Fibroblast of pulmonary artery (primary cell): ENCODE measurements around the gene CFAP45.

Source experiments
- DNase-seq: peaks from one replicate; pipeline ENCODE4 v3.0.0-alpha.2; 2010; ENCODE audit warnings: low read depth
- H3K4me3 ChIP-seq: replicated peaks from 2 replicates; pipeline ENCODE4 v1.5.1; 2011; ENCODE audit warnings: low read depth, mild to moderate bottlenecking, control low read depth, low read length, moderate library complexity
- CTCF ChIP-seq: IDR thresholded peaks from 2 replicates; pipeline ENCODE4 v1.5.1; 2011; ENCODE audit warnings: mild to moderate bottlenecking, control low read depth, low read length, inconsistent platforms; ENCODE audit errors: missing control alignments

Gene CFAP45

DNA sequence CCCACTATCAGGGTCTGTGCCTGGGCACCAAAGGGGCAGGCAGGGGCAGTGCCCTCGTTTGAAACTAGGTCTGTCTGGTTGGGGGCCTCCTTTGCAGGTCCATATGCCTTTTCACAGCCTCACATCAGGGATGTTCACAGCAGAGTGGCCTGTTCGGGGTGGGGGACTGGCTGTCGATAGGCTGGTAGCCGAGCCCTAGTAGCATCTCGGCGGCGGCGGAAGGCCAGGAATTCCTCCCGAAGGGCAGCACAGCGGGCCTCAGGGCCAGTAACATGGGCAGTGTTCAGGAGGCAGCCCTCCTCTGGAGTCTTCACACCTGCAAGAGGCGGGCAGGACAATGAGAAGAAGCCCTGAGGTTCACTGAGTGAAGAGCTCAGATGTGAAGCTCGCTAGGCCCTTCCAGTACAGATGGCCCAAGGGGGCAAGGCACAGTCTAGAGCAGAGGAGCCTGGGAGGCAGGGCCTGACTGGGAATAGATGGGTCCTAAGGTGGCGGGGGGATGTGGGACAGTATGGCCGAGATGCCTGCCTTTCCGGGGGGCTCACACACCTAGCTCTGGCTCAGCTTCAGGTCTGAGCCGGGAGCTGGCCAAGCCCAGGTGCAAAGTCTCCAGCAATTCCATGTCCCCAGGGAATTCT is 27.4 kb upstream of the CFAP45 start:
- no peak for DNase-seq
- TF ChIP-seq CTCF, result no peak
- no peak overlapping the region for H3K4me3 ChIP-seq

- peak overlapping the region; percentile 100 for H3K4me3 ChIP-seq
- DNase-seq, result no peak
- no peak for TF ChIP-seq CTCF
Measured at GRCh38 chr1:159925719-159926078, 25.7 kb upstream of the CFAP45 start.

DNA sequence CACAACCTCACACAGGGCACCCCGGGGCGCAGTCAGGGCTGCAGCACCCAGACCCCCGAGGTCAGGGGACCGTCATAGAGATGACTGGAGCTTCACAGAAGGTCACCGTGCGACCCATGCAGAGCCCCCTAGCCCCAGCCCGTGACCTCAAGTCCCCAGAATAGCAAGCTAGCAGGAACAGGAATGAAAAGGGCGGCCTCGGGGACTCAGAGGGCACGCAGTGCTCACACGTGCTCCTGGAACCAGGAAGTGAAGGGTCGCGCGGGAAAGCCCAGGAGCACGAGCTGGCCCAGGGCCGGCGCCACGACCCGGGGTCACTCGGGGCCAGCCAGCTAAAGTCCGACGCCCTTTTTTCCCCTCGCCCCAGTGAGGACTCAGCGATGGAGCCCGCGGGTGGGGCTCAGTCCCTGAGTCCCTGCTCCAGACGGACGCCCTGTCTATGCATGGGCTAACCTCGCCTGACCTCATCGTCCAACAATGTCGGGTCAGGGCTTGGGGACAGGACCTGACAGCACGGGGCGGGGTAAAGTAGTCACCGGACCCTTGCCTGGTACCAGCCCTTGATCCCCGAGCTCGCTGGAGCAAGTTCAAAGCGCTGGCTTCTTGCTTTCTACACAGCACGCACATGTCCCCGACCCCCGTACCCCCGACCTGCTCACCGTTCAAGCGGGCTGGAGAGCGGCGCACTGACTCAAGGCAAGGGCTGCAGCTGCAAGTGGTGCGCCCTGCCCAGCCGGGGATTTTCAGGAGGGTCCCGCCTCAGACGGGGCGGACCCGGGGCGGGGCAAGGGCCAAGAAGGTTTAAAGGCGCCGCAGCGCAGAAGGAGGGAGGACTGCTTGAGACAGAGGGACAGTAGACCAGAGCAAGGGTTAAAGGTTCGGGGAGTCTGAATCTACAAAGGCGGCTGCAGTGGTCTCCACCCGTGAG is 25.1 kb upstream of the CFAP45 start, which contains the start of gene TAGLN2:
TAGLN2 (minus strand) TSS at position 717 of the 928 bp plus-strand sequence. CDS start 4,998 bp downstream, outside the sequence.
- peak; percentile 92 for DNase-seq
- TF ChIP-seq CTCF, result no peak
- peak within 1 kb of the TSS; percentile 100 for H3K4me3 ChIP-seq

GRCh38 chr1:159924025-159924790 is 24.2 kb upstream of the CFAP45 start:
- peak; percentile 90 for DNase-seq
- peak overlapping the region; percentile 100 for H3K4me3 ChIP-seq
- TF ChIP-seq CTCF, result no peak

- peak overlapping the region; percentile 100 for H3K4me3 ChIP-seq
- peak; percentile 93 for DNase-seq
Measured at GRCh38 chr1:159923203-159924024, 23.4 kb upstream of the CFAP45 start.

More at GRCh38 chr1:159923203-159924024, 23.4 kb upstream of the CFAP45 start:
- TF ChIP-seq CTCF, result no peak
